ENCODE data around the gene LRRK1. TPM values are rescaled to one million over a fixed set of nuclear protein-coding genes. Genes with fewer than 3 reads are reported as not detected.

LRRK1 gene
- total and polyA plus RNA-seq, 8 donors: 4.3 to 19.4 (median 11.1) TPM

- no peak overlapping the region for H3K4me3 ChIP-seq
- no peak for FAIRE-seq
- TF ChIP-seq CTCF (IDR thresholded peaks at IDR 0.05): no peak
- H3K36me3 ChIP-seq: peaks cover 0 to 14% (median 0%) of the 10 kb centered on the region in 3 donors
- no peak for ATAC-seq
- DNase-seq: no peak
- H3K9me3 ChIP-seq: no peaks in the 10 kb centered on the region
- WGBS, 2 donors: 83 to 88% methylated on average over 6 of the region's 6 CpGs
- H3K27ac ChIP-seq: no peak overlapping the region
- H3K4me1 ChIP-seq: no peaks in the 10 kb centered on the region
- no peaks in the 10 kb centered on the region for H3K27me3 ChIP-seq
- intact Hi-C loops (cut with DNase I): no loop called here
These were observed 25.7 kb upstream of the LRRK1 start for GRCh38 chr15:100893261-100893963.

- ATAC-seq (no peak), DNase-seq (no peak), FAIRE-seq (no peak)
- H3K36me3 ChIP-seq: peaks cover 0 to 14% (median 0%) of the 10 kb centered on the region in 3 donors
- TF ChIP-seq CTCF (IDR thresholded peaks at IDR 0.05): no peak
- no peak overlapping the region for H3K4me3 ChIP-seq
- 79 to 81% methylated on average over 9 of the region's 9 CpGs for WGBS, 2 donors
- H3K9me3 ChIP-seq: no peaks in the 10 kb centered on the region
- no peak overlapping the region for H3K27ac ChIP-seq
- intact Hi-C loops (cut with DNase I): no loop called here
- no peaks in the 10 kb centered on the region for H3K4me1 ChIP-seq
- H3K27me3 ChIP-seq: no peaks in the 10 kb centered on the region
These were observed 25.2 kb upstream of the LRRK1 start for GRCh38 chr15:100893964-100894295.

- H3K27ac ChIP-seq: no peak overlapping the region
- peaks cover 0 to 14% (median 0%) of the 10 kb centered on the region in 3 donors for H3K36me3 ChIP-seq
- no peak for ATAC-seq
- no peak for FAIRE-seq
- H3K4me1 ChIP-seq: peaks cover 0 to 8% (median 6%) of the 10 kb centered on the region in 3 donors
- DNase-seq: no peak
- intact Hi-C loops (cut with DNase I): no loop called here
- H3K9me3 ChIP-seq: no peaks in the 10 kb centered on the region
- no peak overlapping the region for H3K4me3 ChIP-seq
- WGBS, 2 donors: 89 to 90% methylated on average over 13 of the region's 13 CpGs
- no peak for TF ChIP-seq CTCF (IDR thresholded peaks at IDR 0.05)
- no peaks in the 10 kb centered on the region for H3K27me3 ChIP-seq
These were observed 23.4 kb upstream of the LRRK1 start for GRCh38 chr15:100895721-100896120.

GRCh38 chr15:100897221-100898151, 21.7 kb upstream of the LRRK1 start:
- Histone ChIP-seq H3K27me3 (no peaks in the 10 kb centered on the region), H3K4me1 (peaks cover 11 to 24% (median 22%) of the 10 kb centered on the region in 3 donors), H3K9me3 (no peaks in the 10 kb centered on the region), H3K36me3 (peaks cover 0 to 14% (median 0%) of the 10 kb centered on the region in 3 donors), H3K27ac (no peak overlapping the region), H3K4me3 (no peak overlapping the region)
- intact Hi-C loops (cut with DNase I): no loop called here
- FAIRE-seq (no peak), DNase-seq (no peak), ATAC-seq (no peak)
- no peak for TF ChIP-seq CTCF (IDR thresholded peaks at IDR 0.05)
- WGBS, 2 donors: 88 to 93% methylated on average over 26 of the region's 26 CpGs
